Activated CD8-positive, alpha-beta memory T cell treated with anti-CD3 and anti-CD28 coated beads for 4 hours (primary cell): ENCODE measurements around the gene STXBP6.

Experiments
- DNase-seq, 2 donors: peaks; one replicate each; pipeline ENCODE4 v3.0.0-alpha.2; 2020; ENCODE audit warnings: low read depth in 2 of 2

The STXBP6 gene

GRCh38 chr14:25049568-25050268 lies at the start of gene STXBP6:
Gene STXBP6, minus strand, starts transcription at chr14:25050147. Its CDS starts 75,329 bp downstream, at chr14:24974818.
- DNase-seq: no peak

GRCh38 chr14:25097120-25097519 lies 47.2 kb upstream of the STXBP6 start:
- DNase-seq: no peak

DNA sequence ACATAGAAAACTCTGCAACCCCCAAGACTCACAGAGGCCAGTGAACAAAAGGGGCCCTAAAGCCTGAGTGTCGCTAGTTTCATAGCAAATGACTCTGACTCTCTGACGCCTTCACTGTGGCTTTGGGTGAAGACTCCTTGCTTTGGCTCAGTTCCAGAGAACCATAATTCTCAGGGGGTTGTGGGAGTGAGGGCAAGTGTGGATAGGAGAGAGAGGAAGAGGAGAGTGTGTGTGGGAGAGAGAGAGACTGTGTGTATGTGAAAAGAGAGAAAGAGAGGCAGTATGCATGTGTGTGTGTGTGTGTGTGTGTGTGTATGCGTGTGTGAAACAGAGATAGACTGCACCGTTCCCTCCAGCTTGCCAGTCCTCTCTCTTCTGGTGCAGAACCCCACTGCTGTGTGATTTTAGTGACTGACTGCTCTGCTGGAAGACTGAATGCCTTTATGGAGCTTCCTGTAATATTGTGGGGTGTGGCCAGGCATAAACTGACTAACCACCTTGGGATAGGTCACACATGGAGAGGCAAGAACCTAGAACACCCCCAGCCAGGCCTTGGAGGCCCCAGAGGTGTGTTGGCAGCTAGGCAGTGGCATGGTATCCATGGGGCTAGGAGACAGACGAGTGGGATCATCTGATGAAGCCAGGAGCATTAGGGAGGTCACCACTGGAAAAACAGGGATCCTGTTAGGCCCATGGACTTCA lies 45.9 kb upstream of the STXBP6 start:
- DNase-seq: no peak

DNA sequence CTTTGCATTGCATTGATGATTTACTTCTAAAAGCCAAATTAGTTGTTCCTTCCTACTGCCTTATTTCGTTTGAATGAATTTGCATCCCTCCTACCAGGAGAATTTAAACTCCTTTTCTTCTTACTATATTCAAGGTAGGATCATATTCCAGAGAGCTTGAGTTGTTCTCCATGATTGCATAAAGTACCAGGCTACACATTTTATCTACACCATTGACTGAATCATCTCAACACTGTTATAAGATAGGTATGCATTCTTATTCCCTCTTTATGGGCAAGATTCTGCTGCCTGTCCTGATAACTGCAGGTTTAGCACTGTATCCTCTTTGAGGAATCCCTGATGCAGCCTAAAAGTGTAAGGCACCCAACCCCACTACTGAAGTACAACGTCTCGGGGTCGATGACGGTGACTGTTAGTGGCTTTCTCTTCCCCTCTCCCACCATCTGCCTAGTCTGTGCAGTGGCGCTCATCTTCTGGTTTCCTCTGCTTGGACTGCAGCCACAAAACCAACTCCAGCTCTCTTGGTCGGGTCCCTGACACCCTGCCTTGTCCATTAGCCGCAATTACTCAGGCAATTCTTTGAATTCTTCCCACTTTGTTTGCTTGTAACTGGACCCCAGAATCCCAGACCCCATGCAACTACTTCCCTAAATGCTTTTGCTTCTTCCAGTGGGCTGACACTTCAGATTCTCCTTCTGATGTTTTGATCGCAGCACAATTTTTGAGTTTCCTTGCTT lies 44.4 kb upstream of the STXBP6 start:
- no peak for DNase-seq

DNA sequence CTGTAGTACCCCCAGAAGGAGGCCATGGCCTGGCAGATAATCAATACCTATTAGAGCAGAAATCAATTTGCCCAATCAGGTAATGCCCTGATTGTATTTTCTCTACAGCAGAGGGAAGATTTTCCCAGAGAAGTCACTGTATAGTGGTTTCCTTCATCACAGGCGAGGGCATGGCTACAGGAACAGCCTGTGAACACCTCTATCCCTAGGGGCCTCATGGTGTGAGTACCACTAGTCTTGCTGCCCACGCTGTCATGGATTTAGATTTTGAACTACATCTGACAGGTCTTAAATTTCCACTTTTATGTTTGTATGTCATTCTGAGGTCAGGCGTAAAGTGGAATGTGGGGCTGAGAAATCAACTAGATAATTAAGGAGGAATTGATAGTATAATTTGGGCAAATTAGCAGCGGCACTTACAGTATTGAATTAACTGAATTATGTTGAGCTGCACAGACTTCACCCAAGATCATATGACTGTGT lies 42.4 kb upstream of the STXBP6 start:
- no peak for DNase-seq

DNA sequence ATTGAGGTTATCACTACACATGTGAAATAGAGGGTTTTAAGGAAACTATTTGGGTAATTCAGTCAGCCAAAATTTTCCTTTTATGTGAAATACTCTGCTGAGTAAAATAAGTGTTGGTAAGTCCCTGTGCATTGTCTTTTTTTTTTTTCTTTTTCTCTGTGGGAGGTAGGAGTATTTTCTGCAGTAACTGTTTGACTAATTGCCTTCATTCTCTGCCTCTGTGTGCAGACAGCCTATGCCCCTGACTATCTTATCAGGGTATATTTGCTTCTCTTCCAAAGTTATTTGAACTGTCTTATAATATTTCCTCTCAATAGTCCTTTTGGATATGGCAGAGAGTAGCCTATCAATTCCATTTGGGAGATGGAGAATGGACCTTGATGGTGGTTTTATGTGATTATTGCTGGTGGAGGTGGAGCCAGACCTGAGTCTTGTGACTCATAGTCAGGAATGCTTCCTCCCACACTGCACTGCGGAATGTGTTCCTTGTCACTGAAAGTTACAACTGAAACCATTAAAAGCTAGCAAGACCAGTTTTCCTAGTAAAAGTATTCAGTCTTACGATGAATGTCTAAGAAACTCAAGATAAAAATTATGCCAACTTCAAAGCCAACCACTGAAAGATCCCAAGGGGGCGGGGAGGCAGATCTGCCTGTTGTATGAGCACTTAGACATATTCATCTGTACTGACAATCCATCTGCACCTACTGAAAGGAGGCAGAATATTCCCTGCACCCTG lies 40.9 kb upstream of the STXBP6 start:
- DNase-seq: no peak

- DNase-seq: no peak
These were observed 40.3 kb upstream of the STXBP6 start for GRCh38 chr14:25090256-25090655.

DNA sequence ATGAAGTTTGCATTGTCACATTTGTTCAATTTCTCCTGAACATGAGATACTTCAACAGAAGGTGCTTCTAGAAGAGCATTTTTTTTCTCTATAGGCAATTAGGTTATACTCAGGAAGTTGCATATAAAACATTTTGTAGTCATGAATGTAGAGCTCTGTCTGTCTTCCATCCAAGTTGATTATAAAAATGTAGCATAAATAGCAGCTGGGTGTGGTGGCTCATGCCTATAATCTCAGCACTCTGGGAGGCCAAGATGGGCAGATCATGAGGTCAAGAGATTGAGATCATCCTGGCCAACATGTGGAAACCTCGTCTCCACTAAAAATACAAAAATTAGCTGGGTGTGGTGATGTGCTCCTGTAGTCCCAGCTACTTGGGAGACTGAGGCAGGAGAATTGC lies 39.5 kb upstream of the STXBP6 start:
- no peak for DNase-seq

DNA sequence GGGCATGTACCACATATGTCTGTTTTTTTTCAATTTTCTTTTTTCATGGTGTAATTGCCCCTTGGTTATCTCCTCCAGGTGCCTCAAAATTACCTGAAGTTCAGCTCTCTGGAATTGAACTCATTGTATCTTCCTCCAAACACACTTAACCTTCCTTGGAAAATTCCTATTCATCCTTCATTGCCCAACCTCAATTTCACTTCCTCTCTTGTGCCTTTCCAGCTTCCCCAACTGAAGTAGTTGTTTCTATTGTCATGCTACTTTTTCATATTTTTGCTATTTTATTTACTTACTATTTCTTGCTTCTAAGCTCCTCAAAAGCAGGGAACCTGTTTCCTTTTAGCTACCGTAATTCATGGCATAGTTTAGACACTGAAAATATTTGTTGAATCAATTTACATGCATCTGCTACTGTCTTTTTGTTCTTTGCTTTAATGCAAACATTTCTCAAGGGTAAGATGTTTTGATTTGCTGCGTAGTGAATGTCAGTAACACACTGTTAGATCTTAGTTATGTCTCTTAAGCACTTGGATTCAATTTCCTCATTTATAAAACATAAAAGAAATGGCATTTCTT lies 37.0 kb upstream of the STXBP6 start:
- no peak for DNase-seq

- DNase-seq: no peak
These were observed 36.1 kb upstream of the STXBP6 start for GRCh38 chr14:25086081-25086480.

DNA sequence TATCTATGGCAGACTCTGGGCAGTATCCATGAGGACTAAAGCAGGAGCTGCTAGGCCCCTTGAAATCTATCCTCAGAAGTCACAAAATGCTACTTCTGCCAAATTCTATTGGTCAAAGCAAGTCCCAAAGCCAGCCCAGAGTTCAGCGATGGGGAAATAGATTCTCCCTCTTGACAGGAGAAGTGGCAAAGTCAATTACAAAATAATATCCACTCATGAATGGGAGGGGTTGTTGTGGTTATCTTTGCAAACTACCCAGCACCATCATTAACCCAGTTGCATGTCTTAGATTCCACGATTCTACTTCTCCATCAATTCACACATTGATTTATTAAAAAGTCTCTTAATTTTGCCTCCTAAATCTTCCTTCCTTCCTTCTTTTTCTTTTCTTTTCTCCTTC lies 30.7 kb upstream of the STXBP6 start:
- DNase-seq: no peak

DNA sequence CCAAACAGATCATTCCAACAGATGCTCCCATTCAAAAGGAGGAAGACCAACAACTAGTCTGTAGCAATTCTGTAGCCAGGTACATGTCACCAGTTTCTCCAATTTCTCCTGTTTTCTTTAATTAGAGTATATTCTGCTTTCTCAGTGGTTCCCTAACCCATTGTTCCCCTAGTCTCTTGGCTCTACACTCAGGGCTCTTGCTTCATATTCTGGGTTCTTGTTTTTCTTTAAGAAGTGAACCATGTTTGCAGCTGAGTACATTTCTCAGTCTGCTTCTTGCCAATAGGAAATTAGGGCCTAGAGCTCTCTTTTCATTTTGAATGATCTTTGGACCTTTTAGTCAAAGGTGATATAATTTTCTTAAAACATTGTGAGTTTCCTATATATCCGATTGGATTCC lies 29.4 kb upstream of the STXBP6 start:
- DNase-seq: no peak

DNA sequence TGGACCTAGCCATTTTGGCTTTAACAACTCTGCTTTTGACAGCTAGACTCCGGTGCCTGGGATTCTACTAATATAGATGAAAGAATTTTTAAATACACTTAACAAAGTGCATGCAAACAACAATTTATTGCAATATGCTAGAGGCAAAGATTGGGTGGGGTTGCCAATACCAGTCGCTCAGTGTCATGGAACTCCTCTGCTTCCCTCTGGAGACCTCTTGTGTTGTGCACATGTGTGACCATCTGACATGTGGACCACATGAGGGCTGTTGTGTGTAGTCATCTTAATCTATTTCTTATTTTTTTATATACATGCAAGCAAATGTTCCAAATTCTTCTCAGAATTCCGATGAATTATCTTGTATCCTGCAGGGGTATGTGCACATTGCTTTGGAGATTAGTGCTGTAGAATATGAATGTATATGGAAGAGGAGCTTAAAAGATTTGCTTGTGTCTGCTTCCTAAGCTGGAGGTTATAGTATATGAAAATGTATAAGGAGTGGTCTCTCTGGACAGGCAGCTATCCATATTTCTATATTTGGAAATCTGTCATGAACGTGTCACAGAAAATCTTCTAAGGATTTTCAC lies 24.2 kb upstream of the STXBP6 start:
- DNase-seq: no peak

GRCh38 chr14:25069879-25070278 lies 19.9 kb upstream of the STXBP6 start:
- DNase-seq: no peak

GRCh38 chr14:25067600-25067999 lies 17.7 kb upstream of the STXBP6 start:
- no peak for DNase-seq

DNA sequence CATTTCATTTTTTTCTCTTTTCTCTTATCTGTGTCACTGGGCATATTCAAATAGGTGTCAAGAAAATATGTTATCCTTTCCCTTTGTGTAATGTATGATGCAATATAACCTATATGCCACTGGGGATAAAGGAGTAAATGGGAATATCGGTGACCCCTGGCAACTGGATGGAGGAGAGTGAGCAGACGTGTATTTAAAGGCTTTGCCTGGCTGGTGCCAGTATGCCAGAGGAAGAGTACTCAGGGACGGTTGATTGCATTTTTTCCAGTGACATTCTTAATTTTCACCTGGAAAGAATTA lies 12.0 kb upstream of the STXBP6 start:
- DNase-seq: no peak

- DNase-seq: no peak
These were observed 6.7 kb upstream of the STXBP6 start for GRCh38 chr14:25056688-25057078.

- DNase-seq: no peak
These were observed 6.2 kb upstream of the STXBP6 start for GRCh38 chr14:25055992-25056687.

DNA sequence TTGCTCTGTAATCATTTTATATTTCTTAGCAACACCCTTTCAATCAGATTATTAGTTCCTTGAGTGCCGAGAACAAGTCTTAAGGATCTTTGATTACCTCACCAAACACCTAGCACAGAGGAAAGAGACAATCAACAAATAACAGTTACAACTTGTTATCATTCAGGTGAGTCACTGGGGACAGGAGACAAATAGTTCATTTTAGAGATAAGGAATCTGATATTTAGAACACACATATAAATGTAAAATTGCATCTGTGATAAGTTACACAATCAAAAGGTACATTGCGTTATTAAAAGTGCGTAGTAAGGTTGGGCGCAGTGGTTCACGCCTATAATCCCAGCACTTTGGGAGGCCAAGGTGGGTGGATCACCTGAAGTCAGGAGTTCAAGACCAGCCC lies 5.1 kb upstream of the STXBP6 start:
- DNase-seq: no peak

- DNase-seq: no peak
These were observed 3.6 kb upstream of the STXBP6 start for GRCh38 chr14:25053585-25053984.

- DNase-seq: no peak
These were observed 3.0 kb upstream of the STXBP6 start for GRCh38 chr14:25052921-25053320.
